GM23338 (cell line): Measurements from ENCODE around the gene CYBRD1. TPM values are rescaled to one million over a fixed set of nuclear protein-coding genes. Genes with fewer than 3 reads are reported as not detected.

ENCODE experiments used
- ATAC-seq: fragments of 200-7000 bp; cut with Tn5 transposase; 3 replicates; pipeline ENCODE4 v1.9.1; 2020
- DNase-seq: peaks from one replicate; pipeline ENCODE4 v3.0.0-alpha.2; 2015; ENCODE audit warnings: low spot score
- H2AFZ ChIP-seq: fragments of 200-600 bp; sonication (generic); 2 replicates; pipeline ENCODE4 v1.8.0; 2016; ENCODE audit warnings: antibody characterized with exemption, mild to moderate bottlenecking, moderate library complexity
- H3F3A ChIP-seq: fragments of 200-600 bp; sonication (generic); replicated peaks from 2 replicates; pipeline ENCODE4 v1.8.0; 2017; ENCODE audit warnings: antibody characterized with exemption, mixed run types, low read depth
- H3K27ac ChIP-seq: fragments of 200-600 bp; sonication (generic); 2 replicates; pipeline ENCODE4 v1.6.1; 2016; ENCODE audit warnings: low read depth
- H3K27me3 ChIP-seq: fragments of 200-600 bp; sonication (generic); 2 replicates; pipeline ENCODE4 v1.8.0; 2016; ENCODE audit warnings: mild to moderate bottlenecking, mixed run types, moderate library complexity; ENCODE audit not compliant: insufficient read depth
- H3K36me3 ChIP-seq: fragments of 200-600 bp; sonication (generic); 2 replicates; pipeline ENCODE4 v1.8.0; 2016; ENCODE audit warnings: mild to moderate bottlenecking; ENCODE audit not compliant: insufficient read depth
- H3K4me1 ChIP-seq: fragments of 200-600 bp; sonication (generic); 2 replicates; pipeline ENCODE4 v1.8.0; 2016; ENCODE audit warnings: mild to moderate bottlenecking, moderate library complexity; ENCODE audit not compliant: insufficient read depth
- H3K4me2 ChIP-seq: fragments of 200-600 bp; sonication (generic); 2 replicates; pipeline ENCODE4 v1.7.1; 2017; ENCODE audit warnings: mixed run types
- H3K4me3 ChIP-seq: fragments of 200-600 bp; sonication (generic); 2 replicates; pipeline ENCODE4 v1.6.1; 2016; ENCODE audit warnings: mixed run types
- H3K79me2 ChIP-seq: fragments of 200-600 bp; sonication (generic); replicated peaks from 2 replicates; pipeline ENCODE4 v1.8.0; 2017; ENCODE audit warnings: mild to moderate bottlenecking; ENCODE audit not compliant: insufficient read depth
- H3K9me2 ChIP-seq: fragments of 200-600 bp; sonication (generic); 2 replicates; pipeline ENCODE4 v1.8.0; 2017; ENCODE audit not compliant: insufficient read depth
- H4K20me1 ChIP-seq: fragments of 200-600 bp; sonication (generic); replicated peaks from 2 replicates; pipeline ENCODE4 v1.8.0; 2017; ENCODE audit warnings: mild to moderate bottlenecking; ENCODE audit not compliant: insufficient read depth
- H3K27ac Mint-ChIP-seq: 2 replicates; pipeline ENCODE4 v1.8.0; 2020; ENCODE audit warnings: inconsistent platforms, mild to moderate bottlenecking, moderate library complexity, mixed read lengths
- H3K27me3 Mint-ChIP-seq: 3 replicates; pipeline ENCODE4 v1.8.0; 2022; ENCODE audit warnings: low read depth, mild to moderate bottlenecking, moderate library complexity, mixed read lengths, inconsistent platforms; ENCODE audit not compliant: insufficient read depth, poor library complexity
- H3K36me3 Mint-ChIP-seq: 3 replicates; pipeline ENCODE4 v1.8.0; 2021; ENCODE audit warnings: low read depth, mild to moderate bottlenecking, inconsistent platforms, moderate library complexity, mixed read lengths
- H3K4me1 Mint-ChIP-seq: 3 replicates; pipeline ENCODE4 v1.8.0; 2020; ENCODE audit warnings: mild to moderate bottlenecking, inconsistent platforms, mixed read lengths
- H3K4me3 Mint-ChIP-seq: 3 replicates; pipeline ENCODE4 v1.8.0; 2021; ENCODE audit warnings: moderate library complexity, mild to moderate bottlenecking, inconsistent platforms, mixed read lengths
- H3K9me3 Mint-ChIP-seq: 3 replicates; pipeline ENCODE4 v1.8.0; 2020; ENCODE audit warnings: moderate library complexity, mild to moderate bottlenecking, inconsistent platforms, mixed read lengths
- CTCF ChIP-seq, 2 experiments: fragments of 200-600 bp in 1 of 2; sonication (generic) in 1 of 2; conservative IDR thresholded peaks; 2 replicates each; pipeline versions ENCODE4 v1.5.1 to v1.6.1; 2016 to 2017; ENCODE audit warnings: antibody characterized with exemption in 2 of 2, low read depth in 2 of 2, mild to moderate bottlenecking in 2 of 2, moderate library complexity in 1 of 2
- STAT1 ChIP-seq: IDR thresholded peaks from one replicate; pipeline ENCODE4 v1.6.1; 2016; ENCODE audit warnings: antibody characterized with exemption; ENCODE audit not compliant: unreplicated experiment
- ZNF114 ChIP-seq: fragments of 250-450 bp; sonication (Bioruptor Pico); IDR thresholded peaks from 2 replicates; pipeline ENCODE4 v1.5.0; 2020; ENCODE audit warnings: mild to moderate bottlenecking, moderate library complexity
- ZNF462 ChIP-seq: fragments of 250-450 bp; sonication (Bioruptor Pico); IDR thresholded peaks from 2 replicates; pipeline ENCODE4 v1.5.0; 2020; ENCODE audit warnings: mild to moderate bottlenecking, moderate library complexity
- polyA plus RNA-seq: library from polyadenylated mRNA; unstranded; fragments of >200 nt; fragmentation: Nextera tagmentation; extraction: Ambion mirVana; gene quantifications from 2 replicates; pipeline ENCODE4 v1.2.1, GENCODE V29; 2016
- small RNA-seq: library from RNA; depleted of rRNA; stranded (forward); fragments of <200 nt; gene quantifications from one replicate; pipeline ENCODE3, GENCODE V24; 2014; ENCODE audit warnings: low replicate concordance
- total RNA-seq: library from RNA; depleted of rRNA; stranded (reverse); fragments of >200 nt; shearing (Covaris generic); gene quantifications from 2 replicates; pipeline ENCODE4 v1.2.3, GENCODE V29; 2014; rRNA removed

The CYBRD1 gene
- total and polyA plus RNA-seq, 2 experiments from 2014 or later = 3.4 to 5.3 TPM

GRCh38 chr2:171602352-171602751 lies 80.1 kb downstream of the CYBRD1 start:
- no peaks in the 10 kb centered on the region for H3K79me2 ChIP-seq
- H4K20me1 ChIP-seq = no peaks in the 10 kb centered on the region
- H3K27me3 ChIP-seq = no peaks in the 10 kb centered on the region
- H3K36me3 ChIP-seq = no peaks in the 10 kb centered on the region; the same call in 1 of the 2 replicates
- H3K9me2 ChIP-seq = no peaks in the 10 kb centered on the region; the same call in 1 of the 2 replicates
- H2AFZ ChIP-seq = no peak overlapping the region
- H3K4me1 ChIP-seq = no peaks in the 10 kb centered on the region
- no peak overlapping the region for H3K4me3 ChIP-seq
- ATAC-seq (no peak), DNase-seq (no peak)
- Mint-ChIP-seq H3K27ac (no peak overlapping the region), H3K4me1 (no peaks in the 10 kb centered on the region), H3K27me3 (peaks cover 10% of the 10 kb centered on the region), H3K4me3 (no peak overlapping the region; the same call in 2 of the 3 replicates), H3K36me3 (no peaks in the 10 kb centered on the region), H3K9me3 (no peaks in the 10 kb centered on the region)
- H3K27ac ChIP-seq = no peak overlapping the region
- TF ChIP-seq ZNF114 (CRISPR knock-in tag) = no peak
- TF ChIP-seq CTCF (conservative IDR thresholded peaks at IDR 0.05; ENCODE audit: low read depth in 2 of 2) = no peak
- TF ChIP-seq ZNF462 = no peak
- no peak for TF ChIP-seq STAT1
- no peaks in the 10 kb centered on the region for H3F3A ChIP-seq
- H3K4me2 ChIP-seq = no peak overlapping the region

Small RNA genes within 50 kb of the gene (small RNA-seq; reads per million reads assigned to genes)
- not detected for gene AC007969.2
- not detected for gene RPL21P38

Other genes starting within 250 kb of the CYBRD1 start
- 54.4 and 60.9 TPM in 2 replicates for gene METTL8, start 88.5 kb upstream of the CYBRD1 start, total RNA-seq
- gene METTL8, start 88.5 kb upstream of the CYBRD1 start, polyA plus RNA-seq = 48.6 and 64.3 TPM in 2 replicates
- gene DCAF17, start 88.2 kb upstream of the CYBRD1 start, total RNA-seq = 34.3 and 37.3 TPM in 2 replicates
- 10.9 and 11.0 TPM in 2 replicates for gene DCAF17, start 88.2 kb upstream of the CYBRD1 start, polyA plus RNA-seq
- gene DYNC1I2, start 165.0 kb downstream of the CYBRD1 start, total RNA-seq = 68.0 and 79.4 TPM in 2 replicates
- 102 and 110 TPM in 2 replicates for gene DYNC1I2, start 165.0 kb downstream of the CYBRD1 start, polyA plus RNA-seq